GM12878 (cell line): ENCODE data around the gene PRKCZ. TPM values are rescaled to one million over a fixed set of nuclear protein-coding genes. Genes with fewer than 3 reads are reported as not detected.

Experiments
- ATAC-seq: fragments of 200-7000 bp; cut with Tn5 transposase; 3 replicates; pipeline ENCODE4 v1.9.1; 2020; ENCODE audit warnings: mild to moderate bottlenecking, moderate library complexity
- BruUV-seq: library from RNA; stranded (reverse); fragments of 400-500 nt; replicated peaks from 2 replicates; lab custom pipeline; 2021; lab: Mats Ljungman, UMichigan
- CTCF ChIA-PET: fragments of 300-600 bp; sonication (Branson Sonifier 250); formaldehyde crosslinking; extraction: SDS; loops from one replicate; lab custom pipeline; 2021; ENCODE audit warnings: inconsistent platforms; lab: Yijun Ruan, JAX
- POLR2A ChIA-PET: fragments of 350-600 bp; formaldehyde crosslinking; extraction: SDS; loops from one replicate; lab custom pipeline; 2021; ENCODE audit warnings: inconsistent platforms; lab: Charles Lee
- RAD21 ChIA-PET: fragments of 300-600 bp; sonication (Branson Sonifier 250); formaldehyde crosslinking; loops from one replicate; lab custom pipeline; 2023; ENCODE audit warnings: antibody characterized with exemption; ENCODE audit not compliant: unreplicated experiment; lab: Charles Lee
- SMC1A ChIA-PET: fragments of 300-600 bp; sonication (Branson Sonifier 250); formaldehyde crosslinking; loops from one replicate; lab custom pipeline; 2023; ENCODE audit not compliant: unreplicated experiment, uncharacterized antibody; lab: Charles Lee
- DNase-seq: peaks from one replicate; pipeline ENCODE4 v3.0.0-alpha.2; 2011; ENCODE audit warnings: low read depth, low spot score
- FAIRE-seq: peaks from 3 replicates; lab custom pipeline; 2011; peaks lifted over from hg19 to GRCh38; lab: Jason Lieb, UNC
- H2AFZ ChIP-seq: 2 replicates; pipeline ENCODE4 v1.6.0; 2011; ENCODE audit warnings: low read depth, low read length, control low read depth; ENCODE audit not compliant: control insufficient read depth
- H3K27ac ChIP-seq: 2 replicates; pipeline ENCODE4 v1.5.1; 2011; ENCODE audit warnings: control low read depth; ENCODE audit not compliant: control insufficient read depth, insufficient read depth
- H3K27me3 ChIP-seq, 2 experiments: replicated peaks in 1 of 2; 2 replicates each; pipeline versions ENCODE4 v1.6.0 to v1.6.1; 2011; ENCODE audit warnings: low read length in 1 of 2; ENCODE audit not compliant: control insufficient read depth in 2 of 2, insufficient read depth in 2 of 2
- H3K36me3 ChIP-seq, 2 experiments: 2 replicates each; pipeline ENCODE4 v1.5.1; 2011; ENCODE audit warnings: low read length in 1 of 2; ENCODE audit not compliant: control insufficient read depth in 2 of 2, insufficient read depth in 2 of 2
- H3K4me1 ChIP-seq: 2 replicates; pipeline ENCODE4 v1.6.1; 2011; ENCODE audit warnings: mild to moderate bottlenecking, low read length, moderate library complexity, mixed read lengths; ENCODE audit not compliant: control insufficient read depth, insufficient read depth
- H3K4me2 ChIP-seq: 2 replicates; pipeline ENCODE4 v1.6.0; 2011; ENCODE audit warnings: control low read depth; ENCODE audit not compliant: control insufficient read depth, insufficient read depth
- H3K4me3 ChIP-seq: fragments of 200-600 bp; sonication (generic); 2 replicates; pipeline ENCODE4 v1.5.1; 2016
- H3K79me2 ChIP-seq: 2 replicates; pipeline ENCODE4 v1.6.0; 2011; ENCODE audit warnings: low read length; ENCODE audit not compliant: control insufficient read depth, insufficient read depth
- H3K9ac ChIP-seq: 2 replicates; pipeline ENCODE4 v1.8.0; 2011; ENCODE audit warnings: low read length, control low read depth, mixed read lengths; ENCODE audit not compliant: control insufficient read depth, insufficient read depth
- H3K9me3 ChIP-seq: replicated peaks from 3 replicates; pipeline ENCODE4 v1.5.1; 2011; ENCODE audit warnings: mild to moderate bottlenecking, low read length; ENCODE audit not compliant: control insufficient read depth, insufficient read depth
- H4K20me1 ChIP-seq: 2 replicates; pipeline ENCODE4 v1.6.0; 2011; ENCODE audit not compliant: control insufficient read depth, insufficient read depth
- ASH2L ChIP-seq: fragments of 300-600, 200-600 bp; sonication (generic); IDR thresholded peaks from 2 replicates; pipeline ENCODE4 v1.6.1; 2017; ENCODE audit warnings: low read depth, mild to moderate bottlenecking, borderline replicate concordance
- CREB1 ChIP-seq: IDR thresholded peaks from 2 replicates; pipeline ENCODE4 v1.6.1; 2012; ENCODE audit warnings: low read depth, mild to moderate bottlenecking, inconsistent platforms
- EGR1 ChIP-seq, 2 experiments: IDR thresholded peaks; 1 replicate in 1 of 2; 2 replicates in 1 of 2; pipeline ENCODE4 v1.6.1; 2011 to 2012; ENCODE audit warnings: low read depth in 2 of 2, low read length in 2 of 2, borderline replicate concordance in 1 of 2, mild to moderate bottlenecking in 1 of 2, moderate library complexity in 1 of 2
- NR2F1 ChIP-seq: fragments of 450-650 bp; conservative IDR thresholded peaks from 2 replicates; pipeline ENCODE4 v1.6.1; 2017; ENCODE audit warnings: mild to moderate bottlenecking
- PAX8 ChIP-seq: fragments of 450-650 bp; IDR thresholded peaks from 2 replicates; pipeline ENCODE4 v1.6.1; 2017; ENCODE audit warnings: mild to moderate bottlenecking, moderate library complexity
- PML ChIP-seq: IDR thresholded peaks from 2 replicates; pipeline ENCODE4 v1.6.1; 2012; ENCODE audit warnings: low read length, inconsistent platforms
- SRF ChIP-seq, 2 experiments: IDR thresholded peaks; 2 replicates each; pipeline ENCODE4 v1.6.1; 2011; ENCODE audit warnings: low read depth in 2 of 2, low read length in 2 of 2, mild to moderate bottlenecking in 1 of 2, moderate library complexity in 1 of 2
- TAF1 ChIP-seq: IDR thresholded peaks from 2 replicates; pipeline ENCODE4 v1.6.1; 2011; ENCODE audit warnings: mild to moderate bottlenecking, low read depth, low read length, borderline replicate concordance
- TCF12 ChIP-seq: IDR thresholded peaks from 2 replicates; pipeline ENCODE4 v1.6.1; 2011; ENCODE audit warnings: low read depth, mild to moderate bottlenecking, low read length
- WGBS: methylation state at CpG from one replicate; pipeline ENCODE4 v1.1.6; 2016; ENCODE audit warnings: low lambda C conversion rate; ENCODE audit not compliant: insufficient replicate concordance, insufficient coverage; ENCODE audit errors: missing lambda C conversion rate; 5-methylcytosine and 5-hydroxymethylcytosine counted together
- in situ Hi-C: fragments of 300-500 bp; cut with MboI; formaldehyde crosslinking; loops from 9 replicates; pipeline ENCODE4 v1.14.3; 2018; ENCODE audit warnings: mixed read lengths
- intact Hi-C: fragments of 100-400 bp; cut with micrococcal nuclease; formaldehyde crosslinking; loops from one replicate; pipeline ENCODE4 v1.14.2; 2022; ENCODE audit not compliant: unreplicated experiment
- polyA plus RNA-seq, 11 experiments: library from polyadenylated mRNA; depleted of rRNA in 4 of 11; unstranded in 6 of 11; stranded (reverse) in 5 of 11; fragments of >200 nt; fragmentation: Nextera tagmentation in 4 of 11; fragmentation: Illumina TruSeq in 1 of 11; extraction: Ambion mirVana in 4 of 11; extraction: Trizol in 1 of 11; gene quantifications; 1 replicate in 1 of 11; 2 replicates in 10 of 11; pipeline versions ENCODE4 v1.2.1 to v1.2.3, GENCODE V29; 2011 to 2016; ENCODE audit warnings: inconsistent platforms in 2 of 11, missing spikeins in 2 of 11, low read depth in 1 of 11
- total RNA-seq, 4 experiments: library from RNA; depleted of rRNA in 3 of 4; stranded (reverse); fragments of >200 nt in 3 of 4; fragmentation: Illumina TruSeq in 1 of 4; extraction: Trizol in 1 of 4; gene quantifications; 2 replicates each; pipeline versions ENCODE4 v1.2.1 to v1.2.3, GENCODE V29; 2013 to 2021
- TF ChIP-seq, protein P1 (sequence below): fragments of 450-650 bp; IDR thresholded peaks from 2 replicates; pipeline ENCODE4 v1.6.1; 2017; ENCODE audit warnings: antibody characterized with exemption, mild to moderate bottlenecking, moderate library complexity
- TF ChIP-seq, protein P2 (sequence below): IDR thresholded peaks from 2 replicates; pipeline ENCODE4 v1.6.1; 2012; ENCODE audit warnings: low read length, inconsistent platforms

Gene PRKCZ
- total and polyA plus RNA-seq, 10 of the 15 experiments (the other 5 are each of a cell fraction or from before 2014, with no cell fraction given) = 0.05 to 1.9 (median 0.64) TPM; not detected in 1

DNA sequence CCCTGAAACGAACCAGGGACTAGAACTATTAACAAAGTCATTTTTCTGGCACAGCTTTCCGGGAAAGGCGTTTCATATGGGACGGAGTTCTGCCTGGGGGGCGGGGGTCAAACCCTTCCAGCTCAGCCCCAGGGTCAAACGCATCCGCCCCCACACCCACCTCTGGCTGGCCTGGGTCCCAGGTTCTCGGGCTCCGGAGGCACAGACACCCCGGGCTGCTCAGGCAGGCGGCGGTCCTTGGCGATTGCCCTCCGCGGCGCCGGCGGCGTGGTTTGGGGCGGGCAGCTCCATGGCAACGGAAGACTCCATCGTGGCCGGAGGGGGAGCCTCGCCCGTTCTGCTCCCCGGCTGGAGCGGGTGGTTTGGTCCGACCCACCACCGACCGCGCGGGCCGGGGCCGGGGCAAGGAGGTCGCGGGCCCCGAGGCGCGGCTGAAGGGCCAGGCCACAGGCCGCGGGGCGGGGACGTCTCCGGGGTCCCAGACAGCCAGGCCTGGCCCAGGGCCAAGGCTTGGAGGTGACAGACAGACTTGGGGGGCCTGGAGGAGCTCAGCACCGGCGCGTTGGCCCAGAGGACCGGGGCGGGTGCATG, 46.6 kb upstream of the PRKCZ start, which contains the start of gene CFAP74:
Gene CFAP74 (minus strand): TSS at position 246 of the 591 bp plus-strand sequence. CDS start 12,830 bp downstream, outside the sequence.
- Histone ChIP-seq H3K9ac (no peak within 1 kb of the TSS), H3K27ac (no peak within 1 kb of the TSS), H3K4me2 (no peak within 1 kb of the TSS), H3K36me3 (no peaks in the 10 kb centered on the region), H2AFZ (no peak within 1 kb of the TSS), H3K4me1 (no peaks in the 10 kb centered on the region), H4K20me1 (no peaks in the 10 kb centered on the region), H3K9me3 (no peaks in the 10 kb centered on the region), H3K27me3 (no peaks in the 10 kb centered on the region; a peak in 1 of 4 replicates), H3K4me3 (no peak within 1 kb of the TSS), H3K79me2 (no peaks in the 10 kb centered on the region)
- in situ Hi-C loops (no loop called here), intact Hi-C loops (no loop called here)
- FAIRE-seq = no peak
- POLR2A ChIA-PET = no interaction called here
- DNase-seq = no peak
- 21% methylated on average over 28 of the region's 49 CpGs for WGBS
- RAD21 ChIA-PET = no interaction called here
- no peak for ATAC-seq
- TF ChIP-seq NR2F1 = no peak
- TF ChIP-seq TCF12 = no peak
- TF ChIP-seq PML = no peak
- no peak for TF ChIP-seq EGR1 (IDR thresholded peaks at IDR 0.05; ENCODE audit: borderline replicate concordance in 1 of 2, low read depth in 2 of 2, low read length in 2 of 2)
- TF ChIP-seq ASH2L = no peak
- TF ChIP-seq, protein P1, sequence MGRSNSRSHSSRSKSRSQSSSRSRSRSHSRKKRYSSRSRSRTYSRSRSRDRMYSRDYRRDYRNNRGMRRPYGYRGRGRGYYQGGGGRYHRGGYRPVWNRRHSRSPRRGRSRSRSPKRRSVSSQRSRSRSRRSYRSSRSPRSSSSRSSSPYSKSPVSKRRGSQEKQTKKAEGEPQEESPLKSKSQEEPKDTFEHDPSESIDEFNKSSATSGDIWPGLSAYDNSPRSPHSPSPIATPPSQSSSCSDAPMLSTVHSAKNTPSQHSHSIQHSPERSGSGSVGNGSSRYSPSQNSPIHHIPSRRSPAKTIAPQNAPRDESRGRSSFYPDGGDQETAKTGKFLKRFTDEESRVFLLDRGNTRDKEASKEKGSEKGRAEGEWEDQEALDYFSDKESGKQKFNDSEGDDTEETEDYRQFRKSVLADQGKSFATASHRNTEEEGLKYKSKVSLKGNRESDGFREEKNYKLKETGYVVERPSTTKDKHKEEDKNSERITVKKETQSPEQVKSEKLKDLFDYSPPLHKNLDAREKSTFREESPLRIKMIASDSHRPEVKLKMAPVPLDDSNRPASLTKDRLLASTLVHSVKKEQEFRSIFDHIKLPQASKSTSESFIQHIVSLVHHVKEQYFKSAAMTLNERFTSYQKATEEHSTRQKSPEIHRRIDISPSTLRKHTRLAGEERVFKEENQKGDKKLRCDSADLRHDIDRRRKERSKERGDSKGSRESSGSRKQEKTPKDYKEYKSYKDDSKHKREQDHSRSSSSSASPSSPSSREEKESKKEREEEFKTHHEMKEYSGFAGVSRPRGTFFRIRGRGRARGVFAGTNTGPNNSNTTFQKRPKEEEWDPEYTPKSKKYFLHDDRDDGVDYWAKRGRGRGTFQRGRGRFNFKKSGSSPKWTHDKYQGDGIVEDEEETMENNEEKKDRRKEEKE = no peak
- TF ChIP-seq CREB1 = no peak
- no peak for TF ChIP-seq SRF (IDR thresholded peaks at IDR 0.05; ENCODE audit: low read depth in 2 of 2, low read length in 2 of 2)
- TF ChIP-seq, protein P2, sequence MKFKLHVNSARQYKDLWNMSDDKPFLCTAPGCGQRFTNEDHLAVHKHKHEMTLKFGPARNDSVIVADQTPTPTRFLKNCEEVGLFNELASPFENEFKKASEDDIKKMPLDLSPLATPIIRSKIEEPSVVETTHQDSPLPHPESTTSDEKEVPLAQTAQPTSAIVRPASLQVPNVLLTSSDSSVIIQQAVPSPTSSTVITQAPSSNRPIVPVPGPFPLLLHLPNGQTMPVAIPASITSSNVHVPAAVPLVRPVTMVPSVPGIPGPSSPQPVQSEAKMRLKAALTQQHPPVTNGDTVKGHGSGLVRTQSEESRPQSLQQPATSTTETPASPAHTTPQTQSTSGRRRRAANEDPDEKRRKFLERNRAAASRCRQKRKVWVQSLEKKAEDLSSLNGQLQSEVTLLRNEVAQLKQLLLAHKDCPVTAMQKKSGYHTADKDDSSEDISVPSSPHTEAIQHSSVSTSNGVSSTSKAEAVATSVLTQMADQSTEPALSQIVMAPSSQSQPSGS = no peak
- TF ChIP-seq PAX8 = no peak
- TF ChIP-seq TAF1 = no peak
- SMC1A ChIA-PET = no interaction called here
- CTCF ChIA-PET = no interaction called here
- BruUV-seq = no TSS peak
